ENCODE data around the gene ADIRF. TPM values are rescaled to one million over a fixed set of nuclear protein-coding genes. Genes with fewer than 3 reads are reported as not detected.
"Not testable (repeated sequence)": the region's sequence is repeated elsewhere in the genome, so short reads cannot be mapped to it uniquely, and the experiment has no call there.

The ADIRF gene
- total and polyA plus RNA-seq, 2 donors (not counting 1 experiment from before 2014, with no cell fraction given), result not detected

GRCh38 chr10:87007674-87008073, 39.4 kb downstream of the ADIRF start:
- H2AFZ ChIP-seq (ENCODE audit: insufficient read depth, low read depth, low read length, poor library complexity, severe bottlenecking); H3K9me3 Mint-ChIP-seq (ENCODE audit: insufficient read depth); DNase-seq; H3K4me1 ChIP-seq (ENCODE audit: control insufficient read depth in 2 of 2, insufficient read depth in 2 of 2, low read length in 2 of 2); H3K27ac ChIP-seq (ENCODE audit: low read length in 2 of 2); H3K4me3 Mint-ChIP-seq; CTCF ChIA-PET; H3K79me2 ChIP-seq (ENCODE audit: control insufficient read depth, insufficient read depth, low read length); POLR2A ChIA-PET; H3K27me3 Mint-ChIP-seq; H3K4me1 Mint-ChIP-seq; H3K36me3 ChIP-seq (replicated peaks in 1 of 2; ENCODE audit: control extremely low read depth in 1 of 2, control insufficient read depth in 1 of 2, extremely low read depth in 1 of 2, insufficient read depth in 2 of 2, low read length in 1 of 2); H3K9ac ChIP-seq (ENCODE audit: low read length); H4K20me1 ChIP-seq (ENCODE audit: control insufficient read depth, insufficient read depth, low read length, poor library complexity, severe bottlenecking); H3K4me2 ChIP-seq (replicated peaks; ENCODE audit: low read depth, low read length, poor library complexity, severe bottlenecking); H3K27ac Mint-ChIP-seq; intact Hi-C loops (cut with micrococcal nuclease); H3K27me3 ChIP-seq (replicated peaks in 1 of 4; ENCODE audit: control extremely low read depth in 1 of 4, control insufficient read depth in 3 of 4, insufficient read depth in 4 of 4, low read length in 3 of 4); H3K9me3 ChIP-seq (ENCODE audit: control extremely low read depth in 1 of 3, control insufficient read depth in 2 of 3, insufficient read depth in 1 of 3, low read length in 2 of 3); H3K4me3 ChIP-seq (ENCODE audit: control extremely low read depth in 1 of 5, extremely low read depth in 1 of 5, insufficient read depth in 1 of 5, low read depth in 2 of 5, low read length in 4 of 5); ATAC-seq (ENCODE audit: low read depth): not testable (repeated sequence)
- WGBS (ENCODE audit: insufficient coverage), result no CpG with 5 or more reads among the region's 6 CpGs

- intact Hi-C loops (cut with micrococcal nuclease); H3K36me3 ChIP-seq (replicated peaks in 1 of 2; ENCODE audit: control extremely low read depth in 1 of 2, control insufficient read depth in 1 of 2, extremely low read depth in 1 of 2, insufficient read depth in 2 of 2, low read length in 1 of 2); H3K4me1 ChIP-seq (ENCODE audit: control insufficient read depth in 2 of 2, insufficient read depth in 2 of 2, low read length in 2 of 2); H3K9me3 ChIP-seq (ENCODE audit: control extremely low read depth in 1 of 3, control insufficient read depth in 2 of 3, insufficient read depth in 1 of 3, low read length in 2 of 3); H3K4me3 Mint-ChIP-seq; H3K9me3 Mint-ChIP-seq (ENCODE audit: insufficient read depth); DNase-seq; POLR2A ChIA-PET; H3K27me3 ChIP-seq (replicated peaks in 1 of 4; ENCODE audit: control extremely low read depth in 1 of 4, control insufficient read depth in 3 of 4, insufficient read depth in 4 of 4, low read length in 3 of 4); H3K79me2 ChIP-seq (ENCODE audit: control insufficient read depth, insufficient read depth, low read length); H3K9ac ChIP-seq (ENCODE audit: low read length); H3K27ac Mint-ChIP-seq; H3K4me3 ChIP-seq (ENCODE audit: control extremely low read depth in 1 of 5, extremely low read depth in 1 of 5, insufficient read depth in 1 of 5, low read depth in 2 of 5, low read length in 4 of 5); H2AFZ ChIP-seq (ENCODE audit: insufficient read depth, low read depth, low read length, poor library complexity, severe bottlenecking); H3K4me1 Mint-ChIP-seq; CTCF ChIA-PET; H3K27me3 Mint-ChIP-seq; H3K27ac ChIP-seq (ENCODE audit: low read length in 2 of 2); H4K20me1 ChIP-seq (ENCODE audit: control insufficient read depth, insufficient read depth, low read length, poor library complexity, severe bottlenecking); H3K4me2 ChIP-seq (replicated peaks; ENCODE audit: low read depth, low read length, poor library complexity, severe bottlenecking); ATAC-seq (ENCODE audit: low read depth): not testable (repeated sequence)
- 83% methylated on average over 1 of the region's 7 CpGs for WGBS (ENCODE audit: insufficient coverage)
These were observed 40.0 kb downstream of the ADIRF start for GRCh38 chr10:87008303-87008702.

- H2AFZ ChIP-seq (ENCODE audit: insufficient read depth, low read depth, low read length, poor library complexity, severe bottlenecking); H3K27me3 ChIP-seq (replicated peaks in 1 of 4; ENCODE audit: control extremely low read depth in 1 of 4, control insufficient read depth in 3 of 4, insufficient read depth in 4 of 4, low read length in 3 of 4); H4K20me1 ChIP-seq (ENCODE audit: control insufficient read depth, insufficient read depth, low read length, poor library complexity, severe bottlenecking); intact Hi-C loops (cut with micrococcal nuclease); H3K36me3 ChIP-seq (replicated peaks in 1 of 2; ENCODE audit: control extremely low read depth in 1 of 2, control insufficient read depth in 1 of 2, extremely low read depth in 1 of 2, insufficient read depth in 2 of 2, low read length in 1 of 2); H3K9me3 ChIP-seq (ENCODE audit: control extremely low read depth in 1 of 3, control insufficient read depth in 2 of 3, insufficient read depth in 1 of 3, low read length in 2 of 3); DNase-seq; H3K27me3 Mint-ChIP-seq; H3K27ac Mint-ChIP-seq; ATAC-seq (ENCODE audit: low read depth); H3K4me2 ChIP-seq (replicated peaks; ENCODE audit: low read depth, low read length, poor library complexity, severe bottlenecking); H3K4me3 Mint-ChIP-seq; H3K27ac ChIP-seq (ENCODE audit: low read length in 2 of 2); H3K9me3 Mint-ChIP-seq (ENCODE audit: insufficient read depth); H3K79me2 ChIP-seq (ENCODE audit: control insufficient read depth, insufficient read depth, low read length); H3K4me1 ChIP-seq (ENCODE audit: control insufficient read depth in 2 of 2, insufficient read depth in 2 of 2, low read length in 2 of 2); CTCF ChIA-PET; H3K4me1 Mint-ChIP-seq; POLR2A ChIA-PET; H3K4me3 ChIP-seq (ENCODE audit: control extremely low read depth in 1 of 5, extremely low read depth in 1 of 5, insufficient read depth in 1 of 5, low read depth in 2 of 5, low read length in 4 of 5); H3K9ac ChIP-seq (ENCODE audit: low read length): not testable (repeated sequence)
- 92% methylated on average over 4 of the region's 18 CpGs for WGBS (ENCODE audit: insufficient coverage)
These were observed 40.9 kb downstream of the ADIRF start for GRCh38 chr10:87009134-87009696.

GRCh38 chr10:87013528-87013927, 45.2 kb downstream of the ADIRF start:
- H3K4me1 Mint-ChIP-seq; H3K79me2 ChIP-seq (ENCODE audit: control insufficient read depth, insufficient read depth, low read length); H3K27me3 ChIP-seq (replicated peaks in 1 of 4; ENCODE audit: control extremely low read depth in 1 of 4, control insufficient read depth in 3 of 4, insufficient read depth in 4 of 4, low read length in 3 of 4); H3K36me3 ChIP-seq (replicated peaks in 1 of 2; ENCODE audit: control extremely low read depth in 1 of 2, control insufficient read depth in 1 of 2, extremely low read depth in 1 of 2, insufficient read depth in 2 of 2, low read length in 1 of 2); H3K27me3 Mint-ChIP-seq; intact Hi-C loops (cut with micrococcal nuclease); H3K9ac ChIP-seq (ENCODE audit: low read length); H3K27ac ChIP-seq (ENCODE audit: low read length in 2 of 2); CTCF ChIA-PET; H2AFZ ChIP-seq (ENCODE audit: insufficient read depth, low read depth, low read length, poor library complexity, severe bottlenecking); H3K9me3 Mint-ChIP-seq (ENCODE audit: insufficient read depth); H3K4me3 ChIP-seq (ENCODE audit: control extremely low read depth in 1 of 5, extremely low read depth in 1 of 5, insufficient read depth in 1 of 5, low read depth in 2 of 5, low read length in 4 of 5); ATAC-seq (ENCODE audit: low read depth); H3K27ac Mint-ChIP-seq; H4K20me1 ChIP-seq (ENCODE audit: control insufficient read depth, insufficient read depth, low read length, poor library complexity, severe bottlenecking); H3K4me1 ChIP-seq (ENCODE audit: control insufficient read depth in 2 of 2, insufficient read depth in 2 of 2, low read length in 2 of 2); DNase-seq; POLR2A ChIA-PET; H3K9me3 ChIP-seq (ENCODE audit: control extremely low read depth in 1 of 3, control insufficient read depth in 2 of 3, insufficient read depth in 1 of 3, low read length in 2 of 3); H3K4me2 ChIP-seq (replicated peaks; ENCODE audit: low read depth, low read length, poor library complexity, severe bottlenecking): not testable (repeated sequence)
- peak overlapping the region; percentile 38 for H3K4me3 Mint-ChIP-seq
- WGBS (ENCODE audit: insufficient coverage), result no CpG with 5 or more reads among the region's 3 CpGs

Measured in B cell (primary cell).